ENCODE data around the gene METTL9.
"Not testable (repeated sequence)": the region's sequence is repeated elsewhere in the genome, so short reads cannot be mapped to it uniquely, and the experiment has no call there.

DNA sequence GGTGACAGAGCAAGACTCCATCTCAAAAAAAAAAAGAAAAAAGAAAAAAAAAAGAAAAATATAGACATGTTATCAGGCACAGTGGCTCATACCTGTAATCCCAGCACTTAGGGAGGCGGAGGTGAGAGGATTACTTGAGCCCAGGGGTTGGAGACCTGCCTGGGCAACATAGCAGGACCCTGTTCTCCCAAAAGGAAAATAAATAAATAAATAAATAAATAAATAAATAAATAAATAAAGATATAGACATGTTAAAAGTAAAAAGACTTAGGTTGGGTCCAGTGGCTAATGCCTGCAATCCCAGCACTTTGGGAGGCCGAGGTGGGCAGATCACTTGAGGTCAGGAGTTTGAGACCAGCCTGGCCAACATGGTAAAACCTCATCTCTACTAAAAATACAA, 23.1 kb upstream of the METTL9 start:
- TF ChIP-seq, protein P1, sequence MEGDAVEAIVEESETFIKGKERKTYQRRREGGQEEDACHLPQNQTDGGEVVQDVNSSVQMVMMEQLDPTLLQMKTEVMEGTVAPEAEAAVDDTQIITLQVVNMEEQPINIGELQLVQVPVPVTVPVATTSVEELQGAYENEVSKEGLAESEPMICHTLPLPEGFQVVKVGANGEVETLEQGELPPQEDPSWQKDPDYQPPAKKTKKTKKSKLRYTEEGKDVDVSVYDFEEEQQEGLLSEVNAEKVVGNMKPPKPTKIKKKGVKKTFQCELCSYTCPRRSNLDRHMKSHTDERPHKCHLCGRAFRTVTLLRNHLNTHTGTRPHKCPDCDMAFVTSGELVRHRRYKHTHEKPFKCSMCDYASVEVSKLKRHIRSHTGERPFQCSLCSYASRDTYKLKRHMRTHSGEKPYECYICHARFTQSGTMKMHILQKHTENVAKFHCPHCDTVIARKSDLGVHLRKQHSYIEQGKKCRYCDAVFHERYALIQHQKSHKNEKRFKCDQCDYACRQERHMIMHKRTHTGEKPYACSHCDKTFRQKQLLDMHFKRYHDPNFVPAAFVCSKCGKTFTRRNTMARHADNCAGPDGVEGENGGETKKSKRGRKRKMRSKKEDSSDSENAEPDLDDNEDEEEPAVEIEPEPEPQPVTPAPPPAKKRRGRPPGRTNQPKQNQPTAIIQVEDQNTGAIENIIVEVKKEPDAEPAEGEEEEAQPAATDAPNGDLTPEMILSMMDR (IDR thresholded peaks at IDR 0.05) = not testable (repeated sequence)
- TF ChIP-seq POLR2A (IDR thresholded peaks at IDR 0.05) = not testable (repeated sequence)

All from uterus (tissue), 2 donors.